ENCODE measurements around the gene GRM5.
A peak's percentile ranks its signal among the peaks of the same experiment; 100 is the strongest.

GRM5 gene

DNA sequence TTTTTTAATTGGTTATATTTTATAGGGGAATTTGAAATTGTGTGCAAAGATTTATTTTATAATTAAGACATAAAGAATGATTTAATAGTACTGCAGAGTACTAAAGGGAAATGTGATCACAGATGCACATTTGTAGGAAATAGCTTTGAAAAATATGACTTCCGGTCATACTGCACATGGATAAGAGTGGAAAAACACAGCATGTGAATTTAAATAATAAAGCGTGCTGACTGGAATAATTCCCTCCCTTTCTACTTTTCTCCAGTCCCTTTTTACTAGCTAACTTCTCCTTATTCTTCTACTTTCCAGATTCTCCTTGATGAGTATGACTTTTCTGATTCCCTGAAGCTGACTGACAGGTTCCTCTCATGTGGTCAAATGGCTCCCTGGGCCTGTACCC, 489.9 kb downstream of the GRM5 start:
- TF ChIP-seq CTCF (conservative IDR thresholded peaks at IDR 0.05): no peak
- no peak overlapping the region for H3K27ac ChIP-seq

DNA sequence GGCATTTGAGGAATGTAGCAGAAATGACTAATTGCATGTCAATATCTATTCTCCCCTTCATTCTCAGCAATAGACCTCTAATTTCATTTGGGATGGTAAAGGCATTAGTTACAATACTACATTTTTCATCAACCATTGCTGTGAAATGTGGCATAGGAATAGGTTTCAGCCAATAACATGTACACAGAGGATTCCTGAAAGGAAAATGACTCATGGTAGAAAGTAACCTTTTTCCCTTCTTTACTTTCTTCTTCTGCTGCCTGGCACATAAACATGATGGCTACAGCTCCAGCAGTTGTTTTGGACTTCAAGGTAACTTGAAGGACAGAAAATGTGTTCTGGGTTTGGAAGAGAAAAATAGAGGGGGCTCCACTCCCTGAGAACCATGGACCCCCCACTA, 496.4 kb downstream of the GRM5 start:
- no peak overlapping the region for H3K27ac ChIP-seq
- no peak for TF ChIP-seq CTCF (conservative IDR thresholded peaks at IDR 0.05)

GRCh38 chr11:88555829-88556202, 510.0 kb downstream of the GRM5 start:
- H3K27ac ChIP-seq: no peak overlapping the region
- no peak for TF ChIP-seq CTCF (conservative IDR thresholded peaks at IDR 0.05)

DNA sequence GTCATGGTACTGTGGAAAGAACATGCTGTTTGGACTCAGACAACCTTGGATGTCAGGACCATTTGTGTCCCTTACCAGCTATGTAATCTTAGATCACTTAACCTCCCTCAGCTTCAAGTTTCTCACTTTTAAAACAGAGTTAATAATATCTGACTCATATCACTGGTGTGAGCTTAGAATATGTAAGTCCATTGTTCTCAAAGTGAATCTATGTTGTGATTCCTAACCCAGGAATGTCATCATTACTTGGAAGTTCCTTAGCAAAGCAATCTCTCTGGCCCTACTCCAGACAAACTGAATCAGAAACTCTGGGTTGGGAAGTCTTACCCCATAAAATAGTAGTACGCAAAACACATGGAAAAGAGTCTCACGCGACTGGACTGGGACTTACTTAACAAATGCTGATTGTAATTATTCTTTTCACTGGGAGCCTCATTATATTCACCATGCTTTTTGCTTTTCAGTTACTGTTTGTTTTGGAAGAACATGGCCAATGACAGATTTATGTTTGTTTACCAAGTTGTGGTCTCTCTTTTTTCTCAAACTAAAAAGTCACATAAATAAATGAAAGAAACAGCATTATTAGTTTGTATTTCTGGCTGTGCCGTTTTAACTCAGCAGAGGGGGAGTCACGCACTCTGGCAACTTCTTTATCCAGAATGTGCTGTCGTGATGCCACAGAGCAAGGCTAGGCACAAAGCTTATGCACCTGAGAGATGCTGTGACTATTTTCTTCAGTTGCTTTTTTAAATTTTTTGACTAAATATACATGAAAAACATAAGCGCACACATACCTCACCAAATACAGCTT, 510.6 kb downstream of the GRM5 start:
- TF ChIP-seq CTCF (conservative IDR thresholded peaks at IDR 0.05): no peak
- no peak overlapping the region for H3K27ac ChIP-seq

DNA sequence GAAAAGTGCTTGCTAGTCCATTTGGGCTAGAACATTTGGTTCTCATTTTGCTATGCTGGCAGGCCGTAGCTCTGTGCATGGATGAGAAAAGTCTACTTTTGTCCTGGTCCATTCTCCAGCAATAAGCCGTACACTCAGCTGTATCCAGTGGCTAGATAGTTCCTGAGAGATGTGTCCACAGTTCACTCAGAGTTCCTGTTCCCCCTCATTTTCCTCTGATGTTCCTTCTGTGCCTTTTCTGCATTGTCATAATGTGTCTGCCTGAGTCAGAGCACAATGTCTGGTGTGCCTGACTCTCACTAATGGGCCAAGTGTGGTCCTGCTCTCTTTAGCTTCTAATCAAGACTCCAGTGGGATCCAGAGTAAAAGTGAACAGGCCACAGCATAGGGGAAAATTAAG, 512.6 kb downstream of the GRM5 start:
- H3K27ac ChIP-seq: no peak overlapping the region
- no peak for TF ChIP-seq CTCF (conservative IDR thresholded peaks at IDR 0.05)

GRCh38 chr11:88552379-88553062, 513.3 kb downstream of the GRM5 start:
- TF ChIP-seq CTCF (conservative IDR thresholded peaks at IDR 0.05): peak; percentile 84
- no peak overlapping the region for H3K27ac ChIP-seq

GRCh38 chr11:88544656-88545280, 521.0 kb downstream of the GRM5 start:
- H3K27ac ChIP-seq: no peak overlapping the region
- TF ChIP-seq CTCF (conservative IDR thresholded peaks at IDR 0.05): peak; percentile 6
